ENCODE results near the gene ESF1. TPM values are rescaled to one million over a fixed set of nuclear protein-coding genes. Genes with fewer than 3 reads are reported as not detected.
"Not testable (repeated sequence)": the region's sequence is repeated elsewhere in the genome, so short reads cannot be mapped to it uniquely, and the experiment has no call there.

ESF1 gene
- total RNA-seq, 2 experiments from 2014 or later, result 12.4 to 12.7 TPM

DNA sequence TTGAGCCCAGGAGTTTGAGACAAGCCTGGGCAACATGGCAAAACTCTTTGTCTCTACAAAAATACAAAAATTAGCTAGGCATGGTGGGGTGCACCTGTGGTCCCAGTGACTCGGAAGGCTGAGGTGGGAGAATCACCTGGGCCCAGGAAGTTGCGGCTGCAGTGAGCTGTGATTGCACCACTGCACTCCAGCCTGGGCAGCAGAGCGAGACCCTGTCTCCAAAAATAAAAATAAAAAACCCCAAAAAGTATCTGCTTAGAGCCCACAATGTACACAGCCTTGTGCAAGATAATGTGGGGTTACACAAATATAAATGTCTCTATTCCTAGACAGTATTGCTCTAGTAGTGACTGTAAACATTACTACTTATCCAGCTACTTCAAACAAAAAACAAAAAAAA, 5.9 kb downstream of the ESF1 start:
- H3K4me3 Mint-ChIP-seq, result no peak overlapping the region
- H3K4me1 Mint-ChIP-seq, result peaks cover 36% of the 10 kb centered on the region
- peaks cover 47% of the 10 kb centered on the region for H3K36me3 Mint-ChIP-seq (ENCODE audit: low read depth)
- CTCF ChIA-PET, result no interaction called here
- no peak overlapping the region for H3K27ac Mint-ChIP-seq
- H3K9me3 Mint-ChIP-seq, result no peaks in the 10 kb centered on the region
- no peak for DNase-seq
- no peaks in the 10 kb centered on the region for H3K27me3 Mint-ChIP-seq
- POLR2A ChIA-PET, result no interaction called here

DNA sequence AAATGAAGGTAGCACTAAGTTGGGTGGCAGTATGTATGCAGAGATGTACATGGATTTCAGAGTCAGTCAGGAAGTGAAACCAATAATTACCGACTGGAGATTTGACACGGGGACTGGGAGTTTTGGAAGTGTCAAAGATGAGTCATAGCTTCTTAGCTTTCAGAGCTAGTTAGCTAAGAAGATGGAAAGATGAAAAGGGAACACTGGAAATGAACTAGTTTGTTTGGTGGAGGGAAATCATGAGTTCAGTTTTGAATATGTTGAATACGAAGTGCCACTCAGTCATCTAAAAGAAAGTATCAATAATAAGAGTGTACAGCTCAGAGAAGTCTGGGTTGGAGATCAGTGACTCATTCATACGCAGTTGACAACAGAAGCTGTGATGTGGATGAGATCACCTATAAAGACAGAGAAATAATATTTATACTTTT, 7.5 kb downstream of the ESF1 start:
- Mint-ChIP-seq H3K4me1 (peaks cover 24% of the 10 kb centered on the region), H3K4me3 (no peak overlapping the region), H3K9me3 (no peaks in the 10 kb centered on the region), H3K36me3 (ENCODE audit: low read depth) (peaks cover 44% of the 10 kb centered on the region), H3K27ac (no peak overlapping the region), H3K27me3 (no peaks in the 10 kb centered on the region)
- no peak for DNase-seq
- POLR2A ChIA-PET, result no interaction called here
- CTCF ChIA-PET, result interaction anchor here (1.3 to 1.9 kb wide), 2 partner anchors 11 to 27 kb away, joined by 3 to 5 read pairs; no protein-coding TSS in a partner anchor

DNA sequence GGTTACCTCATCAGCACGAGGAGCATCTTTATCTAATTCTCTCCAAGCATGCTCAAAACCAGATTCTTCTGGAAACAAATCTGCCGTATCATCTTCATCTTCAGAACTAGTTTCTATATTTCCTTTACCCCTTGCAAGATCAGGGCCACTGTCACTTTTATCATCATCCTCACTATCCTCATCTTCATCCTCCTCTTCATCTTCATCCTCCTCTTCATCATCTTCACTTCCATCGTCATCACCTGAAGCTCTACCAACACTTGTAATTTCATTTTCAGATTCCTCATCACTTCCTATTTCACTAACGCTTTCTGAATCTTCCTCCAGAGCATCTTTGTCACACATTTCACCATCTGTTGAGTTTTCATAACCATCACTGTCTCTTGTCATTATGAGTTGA, 8.9 kb downstream of the ESF1 start:
- H3K36me3 Mint-ChIP-seq (ENCODE audit: low read depth), result peaks cover 46% of the 10 kb centered on the region
- no peak overlapping the region for H3K4me3 Mint-ChIP-seq

DNA sequence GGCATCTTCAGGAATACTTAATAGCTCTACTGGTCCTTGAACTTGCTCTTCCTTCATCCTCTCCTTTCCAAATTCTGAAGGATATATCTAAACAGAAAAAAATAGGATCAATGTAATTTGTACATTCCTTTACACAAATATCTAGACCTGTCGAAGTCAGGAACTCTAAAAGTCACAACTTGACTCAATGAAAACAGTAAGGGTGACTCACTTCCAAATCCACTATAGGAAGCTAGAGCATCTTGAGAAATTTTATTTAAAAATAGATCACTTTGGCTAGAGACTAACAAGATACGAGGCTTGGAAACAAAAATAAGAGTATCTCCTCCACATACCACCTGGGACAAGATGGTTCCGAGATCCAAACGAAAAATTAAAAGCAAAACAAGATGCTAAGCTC, 12.2 kb downstream of the ESF1 start:
- Mint-ChIP-seq H3K9me3 (peaks cover 2% of the 10 kb centered on the region), H3K27me3 (no peaks in the 10 kb centered on the region), H3K4me3 (no peak overlapping the region), H3K36me3 (ENCODE audit: low read depth) (peaks cover 41% of the 10 kb centered on the region), H3K4me1 (peaks cover 10% of the 10 kb centered on the region), H3K27ac (no peak overlapping the region)
- ChIA-PET CTCF (interaction anchor here (0.6 to 2.5 kb wide), 5 partner anchors 9 to 277 kb away, joined by 3 to 16 read pairs (median 3); partner anchors contain the start of genes ESF1 and NDUFAF5), POLR2A (no interaction called here)
- DNase-seq, result no peak

More for the DNA sequence above, 8.9 kb downstream of the ESF1 start:
- peak overlapping the region; percentile 6 for H3K27ac Mint-ChIP-seq
- no peaks in the 10 kb centered on the region for H3K9me3 Mint-ChIP-seq
- CTCF ChIA-PET, result no interaction called here
- H3K4me1 Mint-ChIP-seq, result peaks cover 23% of the 10 kb centered on the region
- DNase-seq, result no peak
- POLR2A ChIA-PET, result no interaction called here
- H3K27me3 Mint-ChIP-seq, result no peaks in the 10 kb centered on the region

DNA sequence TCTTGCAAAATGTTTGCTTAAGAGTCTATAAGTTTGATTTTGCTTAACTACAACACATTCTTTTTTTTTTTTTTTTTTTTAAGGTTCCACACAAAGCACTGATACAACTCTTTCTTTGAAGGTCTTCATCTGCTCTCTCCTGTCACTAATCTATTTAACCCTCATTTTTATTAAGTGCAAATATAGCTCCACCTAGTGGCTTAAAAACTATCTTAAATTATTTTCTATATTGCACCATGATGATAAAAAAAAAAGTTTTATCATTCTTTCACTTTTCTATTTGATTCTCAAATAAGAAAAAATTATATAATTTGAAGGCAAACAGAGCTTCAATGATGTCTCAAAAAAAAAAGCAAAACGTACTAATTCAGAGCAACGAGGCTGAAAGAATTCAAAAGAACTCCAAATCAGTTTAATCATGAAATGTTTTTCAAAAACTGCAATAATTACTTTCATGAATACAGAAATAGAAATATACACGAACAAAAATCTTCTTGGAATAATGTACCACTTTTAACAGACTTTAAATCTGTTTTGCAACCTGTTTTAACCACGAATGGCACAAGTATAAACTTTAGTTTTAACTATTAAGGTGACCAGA, 12.8 kb downstream of the ESF1 start:
- Mint-ChIP-seq H3K27ac (no peak overlapping the region), H3K27me3 (no peaks in the 10 kb centered on the region), H3K9me3 (peaks cover 3% of the 10 kb centered on the region), H3K4me1 (peaks cover 7% of the 10 kb centered on the region), H3K36me3 (ENCODE audit: low read depth) (peaks cover 43% of the 10 kb centered on the region), H3K4me3 (no peak overlapping the region)
- ChIA-PET POLR2A (no interaction called here), CTCF (interaction anchor here (0.6 to 2.5 kb wide), 10 partner anchors 9 to 1880 kb away, joined by 3 to 16 read pairs (median 4); partner anchors contain the start of genes ESF1 and NDUFAF5)
- no peak for DNase-seq

DNA sequence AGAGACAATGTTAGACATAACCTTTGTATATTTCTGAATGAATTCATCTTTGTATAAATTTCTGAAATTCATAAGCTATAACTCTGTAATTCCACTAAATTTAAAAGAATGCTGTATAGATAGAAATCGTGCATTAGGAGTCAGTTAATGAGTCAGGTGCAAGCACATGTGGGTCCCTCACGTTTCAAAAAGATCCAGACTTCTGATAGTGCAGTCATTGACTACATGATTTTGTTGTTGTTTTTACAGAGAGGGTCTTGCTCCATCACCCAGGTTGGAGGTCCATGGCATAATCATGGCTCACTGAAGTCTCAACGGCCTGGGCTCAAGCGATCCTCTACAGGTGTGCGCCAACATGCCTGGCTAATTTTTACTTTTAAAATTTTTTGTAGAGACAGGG, 14.6 kb downstream of the ESF1 start:
- no peak overlapping the region for H3K4me3 Mint-ChIP-seq
- no peak overlapping the region for H3K27ac Mint-ChIP-seq
- H3K36me3 Mint-ChIP-seq (ENCODE audit: low read depth), result peaks cover 48% of the 10 kb centered on the region
- CTCF ChIA-PET, result interaction anchor here (2.5 kb wide), 1 partner anchor 14 kb away, joined by 16 read pairs; the partner anchor contains the start of genes ESF1 and NDUFAF5
- H3K4me1 Mint-ChIP-seq, result peaks cover 6% of the 10 kb centered on the region
- H3K27me3 Mint-ChIP-seq, result no peaks in the 10 kb centered on the region
- POLR2A ChIA-PET, result no interaction called here
- H3K9me3 Mint-ChIP-seq, result peaks cover 15% of the 10 kb centered on the region
- DNase-seq, result no peak

DNA sequence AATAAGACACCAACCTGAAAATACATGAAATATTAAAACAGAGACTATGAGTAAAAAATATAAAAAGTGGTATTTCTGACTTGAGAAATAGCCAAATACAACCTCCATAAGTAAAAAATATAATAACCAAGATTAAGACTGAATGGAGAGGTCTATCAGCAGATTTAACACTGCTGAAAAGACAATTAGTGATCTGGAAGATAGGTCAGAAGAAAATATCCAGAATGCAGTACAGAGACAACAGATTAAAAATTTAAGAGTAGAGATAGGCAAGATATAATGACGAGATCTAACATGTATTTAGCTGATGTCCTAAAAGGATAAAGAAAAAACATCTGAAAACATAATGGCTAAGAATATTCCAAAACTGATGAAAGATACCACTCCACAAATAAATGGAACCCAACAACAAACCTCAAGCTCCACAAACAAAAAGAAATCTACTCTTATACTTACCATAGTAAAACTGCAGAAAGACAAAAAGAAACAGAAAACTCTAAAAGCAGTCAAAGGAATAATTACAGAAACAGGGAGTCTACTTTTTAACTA, 18.8 kb downstream of the ESF1 start:
- H3K36me3 Mint-ChIP-seq (ENCODE audit: low read depth), result peaks cover 45% of the 10 kb centered on the region
- peaks cover 15% of the 10 kb centered on the region for H3K9me3 Mint-ChIP-seq
- DNase-seq, result no peak
- no peak overlapping the region for H3K27ac Mint-ChIP-seq
- H3K4me1 Mint-ChIP-seq, result peaks cover 6% of the 10 kb centered on the region
- H3K4me3 Mint-ChIP-seq, result no peak overlapping the region
- ChIA-PET CTCF (interaction anchor here (1.0 kb wide), 1 partner anchor 19 kb away, joined by 3 read pairs; the partner anchor contains the start of genes ESF1 and NDUFAF5), POLR2A (no interaction called here)
- H3K27me3 Mint-ChIP-seq, result no peaks in the 10 kb centered on the region

DNA sequence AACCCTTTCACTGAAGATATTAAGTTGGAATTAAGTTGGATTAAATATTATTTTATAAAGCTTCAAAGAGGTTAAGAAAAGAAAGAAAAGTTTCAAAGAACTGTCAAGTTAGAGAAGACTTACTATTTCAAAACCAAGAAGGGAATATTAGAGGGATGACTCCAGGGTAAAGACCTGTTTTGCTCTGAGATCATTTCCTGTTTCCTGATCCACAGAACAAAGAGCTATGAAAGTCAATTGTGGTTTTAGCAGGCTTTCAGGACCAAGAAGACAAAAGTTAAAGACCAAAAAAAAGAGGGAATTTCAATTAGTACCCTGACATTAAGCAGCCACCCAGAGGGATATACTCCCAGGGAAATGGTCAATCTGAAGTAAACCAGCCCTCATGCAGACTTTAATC, 19.4 kb downstream of the ESF1 start:
- DNase-seq, result no peak
- no peaks in the 10 kb centered on the region for H3K27me3 Mint-ChIP-seq
- peaks cover 15% of the 10 kb centered on the region for H3K9me3 Mint-ChIP-seq
- no peak overlapping the region for H3K27ac Mint-ChIP-seq
- H3K36me3 Mint-ChIP-seq (ENCODE audit: low read depth), result peaks cover 43% of the 10 kb centered on the region
- no peak overlapping the region for H3K4me3 Mint-ChIP-seq
- H3K4me1 Mint-ChIP-seq, result peaks cover 6% of the 10 kb centered on the region
- CTCF ChIA-PET, result interaction anchor here (1.0 kb wide), 1 partner anchor 23 kb away, joined by 6 read pairs; no protein-coding TSS in a partner anchor
- POLR2A ChIA-PET, result interaction anchor here (0.7 kb wide), 1 partner anchor 37 kb away, joined by 10 read pairs; no protein-coding TSS in a partner anchor

DNA sequence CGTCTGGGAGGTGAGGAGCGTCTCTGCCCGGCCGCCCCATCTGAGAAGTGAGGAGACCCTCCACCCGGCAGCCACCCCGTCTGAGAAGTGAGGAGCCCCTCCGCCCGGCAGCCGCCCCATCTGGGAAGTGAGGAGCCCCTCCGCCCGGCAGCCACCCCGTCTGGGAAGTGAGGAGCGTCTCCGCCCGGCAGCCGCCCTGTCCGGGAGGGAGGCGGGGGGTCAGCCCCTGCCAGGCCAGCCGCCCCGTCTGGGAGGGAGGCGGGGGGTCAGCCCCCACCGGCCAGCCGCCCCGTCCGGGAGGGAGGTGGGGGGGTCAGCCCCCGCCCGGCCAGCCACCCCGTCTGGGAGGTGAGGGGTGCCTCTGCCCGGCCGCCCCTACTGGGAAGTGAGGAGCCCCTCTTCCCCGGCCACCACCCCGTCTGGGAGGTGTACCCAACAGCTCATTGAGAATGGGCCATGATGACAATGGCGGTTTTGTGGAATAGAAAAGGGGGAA, 24.2 kb downstream of the ESF1 start:
- DNase-seq, H3K27me3 Mint-ChIP-seq, H3K4me1 Mint-ChIP-seq, H3K27ac Mint-ChIP-seq, POLR2A ChIA-PET, H3K4me3 Mint-ChIP-seq, H3K9me3 Mint-ChIP-seq, CTCF ChIA-PET: not testable (repeated sequence)
- peaks cover 27% of the 10 kb centered on the region for H3K36me3 Mint-ChIP-seq (ENCODE audit: low read depth)

DNA sequence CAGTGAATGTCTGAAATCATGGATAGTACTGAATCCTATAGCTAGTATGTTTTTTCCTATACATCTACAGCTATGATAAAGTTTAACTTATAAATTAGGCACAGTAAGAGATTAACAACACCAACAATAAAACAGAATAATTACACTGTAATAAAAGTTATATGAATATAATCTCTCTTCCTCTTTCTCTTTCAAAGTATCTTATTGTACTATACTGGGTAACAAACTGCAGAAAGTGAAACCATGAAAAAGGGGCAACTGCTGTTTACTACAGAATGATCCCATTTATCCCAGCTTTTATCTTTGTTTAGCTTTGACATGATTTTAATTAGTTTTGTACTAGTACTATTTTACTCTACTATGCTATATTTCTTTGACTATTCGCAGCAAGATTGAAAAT, 25.8 kb downstream of the ESF1 start:
- Mint-ChIP-seq H3K4me1 (no peaks in the 10 kb centered on the region), H3K9me3 (no peaks in the 10 kb centered on the region), H3K4me3 (no peak overlapping the region), H3K27me3 (no peaks in the 10 kb centered on the region), H3K36me3 (ENCODE audit: low read depth) (peaks cover 13% of the 10 kb centered on the region), H3K27ac (no peak overlapping the region)
- DNase-seq, result no peak
- POLR2A ChIA-PET, result no interaction called here
- CTCF ChIA-PET, result interaction anchor here (1.9 kb wide), 1 partner anchor 9 kb away, joined by 6 read pairs; no protein-coding TSS in a partner anchor

DNA sequence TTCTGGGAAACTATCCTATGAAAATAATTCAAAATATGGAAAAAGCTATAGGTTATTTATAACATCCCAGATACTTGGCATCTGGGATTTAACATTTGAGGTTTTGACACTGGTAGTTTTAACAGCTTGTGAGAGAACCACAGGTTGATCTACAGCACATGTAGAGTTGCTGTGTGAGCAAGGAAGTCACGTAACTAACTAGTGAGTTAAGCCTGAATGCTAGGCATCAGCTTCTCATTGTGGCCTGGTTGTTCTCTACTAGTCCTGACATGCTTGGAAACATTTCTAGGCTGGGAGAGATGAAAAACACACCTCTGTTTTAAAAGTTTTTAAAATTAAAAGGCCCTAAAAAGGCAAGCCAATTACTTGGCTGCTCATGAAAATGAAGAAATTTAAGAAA, 28.2 kb downstream of the ESF1 start:
- no peaks in the 10 kb centered on the region for H3K4me1 Mint-ChIP-seq
- peaks cover 13% of the 10 kb centered on the region for H3K36me3 Mint-ChIP-seq (ENCODE audit: low read depth)
- no peaks in the 10 kb centered on the region for H3K9me3 Mint-ChIP-seq
- ChIA-PET CTCF (no interaction called here), POLR2A (no interaction called here)
- no peaks in the 10 kb centered on the region for H3K27me3 Mint-ChIP-seq
- no peak for DNase-seq
- H3K27ac Mint-ChIP-seq, result no peak overlapping the region
- H3K4me3 Mint-ChIP-seq, result no peak overlapping the region

DNA sequence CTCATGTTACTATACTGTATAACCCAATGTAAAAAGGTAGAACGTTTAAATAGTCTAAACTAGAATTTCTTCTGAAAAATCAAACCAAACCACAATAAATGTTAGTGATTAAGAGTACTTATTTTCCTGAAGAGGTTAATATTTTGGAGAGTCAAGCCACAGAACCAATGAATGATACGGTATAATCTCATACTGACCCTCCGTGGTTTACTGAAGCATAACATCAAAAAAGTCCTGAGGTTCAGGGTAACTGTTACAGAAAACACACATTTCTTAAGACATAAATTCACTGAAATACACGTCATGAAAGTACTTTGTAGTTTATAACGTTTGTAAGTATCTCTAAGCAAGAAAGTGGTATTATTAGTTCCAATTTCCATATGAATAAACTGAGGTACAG, 28.9 kb downstream of the ESF1 start:
- CTCF ChIA-PET, result no interaction called here
- Mint-ChIP-seq H3K9me3 (no peaks in the 10 kb centered on the region), H3K27ac (no peak overlapping the region), H3K27me3 (no peaks in the 10 kb centered on the region), H3K36me3 (ENCODE audit: low read depth) (peaks cover 13% of the 10 kb centered on the region), H3K4me3 (no peak overlapping the region), H3K4me1 (no peaks in the 10 kb centered on the region)
- no peak for DNase-seq
- POLR2A ChIA-PET, result no interaction called here

DNA sequence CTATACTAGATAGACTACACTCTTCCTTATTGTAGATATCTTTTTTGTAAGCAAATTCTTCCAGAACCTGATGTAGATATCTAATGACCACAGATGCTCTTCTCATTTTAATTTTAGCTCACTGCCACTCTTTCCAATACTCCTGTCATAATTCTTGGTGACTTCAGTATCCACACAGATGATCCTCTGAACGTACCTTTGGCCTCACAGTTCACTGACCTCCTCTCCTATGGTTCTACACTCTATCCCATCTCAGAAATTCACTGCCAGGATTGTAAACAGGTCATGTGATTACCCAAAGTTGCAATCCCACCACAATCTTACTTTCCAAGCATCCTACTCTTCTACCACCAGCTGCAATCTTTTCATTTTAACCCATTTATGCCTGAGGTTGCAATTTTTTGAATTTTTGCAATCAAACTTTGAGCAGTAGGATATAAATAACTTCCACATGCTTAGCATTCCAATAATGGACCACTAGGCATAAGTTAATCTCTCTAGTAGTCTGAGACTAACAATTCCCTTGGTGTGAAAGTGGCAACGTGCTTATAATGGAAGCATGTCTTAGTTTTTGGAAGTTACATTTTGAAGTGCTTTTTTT, 31.2 kb downstream of the ESF1 start:
- DNase-seq, result no peak
- Mint-ChIP-seq H3K27ac (no peak overlapping the region), H3K27me3 (no peaks in the 10 kb centered on the region), H3K4me3 (no peak overlapping the region), H3K4me1 (no peaks in the 10 kb centered on the region), H3K36me3 (ENCODE audit: low read depth) (peaks cover 8% of the 10 kb centered on the region), H3K9me3 (no peaks in the 10 kb centered on the region)
- ChIA-PET CTCF (interaction anchor here (1.1 to 1.3 kb wide), 2 partner anchors 9 kb away, joined by 3 to 4 read pairs; no protein-coding TSS in a partner anchor), POLR2A (no interaction called here)

Data from activated CD4-positive, alpha-beta T cell treated with anti-CD3 and anti-CD28 coated beads, Interleukin-2, amount 10 ng/mL, durations not matched to agents 7 days and 5 days (primary cell).